ENCODE measurements around the gene HOXA6. TPM values are rescaled to one million over a fixed set of nuclear protein-coding genes. Genes with fewer than 3 reads are reported as not detected.

The HOXA6 gene
- total RNA-seq, 1 experiment from 2014 or later: 12.7 TPM

DNA sequence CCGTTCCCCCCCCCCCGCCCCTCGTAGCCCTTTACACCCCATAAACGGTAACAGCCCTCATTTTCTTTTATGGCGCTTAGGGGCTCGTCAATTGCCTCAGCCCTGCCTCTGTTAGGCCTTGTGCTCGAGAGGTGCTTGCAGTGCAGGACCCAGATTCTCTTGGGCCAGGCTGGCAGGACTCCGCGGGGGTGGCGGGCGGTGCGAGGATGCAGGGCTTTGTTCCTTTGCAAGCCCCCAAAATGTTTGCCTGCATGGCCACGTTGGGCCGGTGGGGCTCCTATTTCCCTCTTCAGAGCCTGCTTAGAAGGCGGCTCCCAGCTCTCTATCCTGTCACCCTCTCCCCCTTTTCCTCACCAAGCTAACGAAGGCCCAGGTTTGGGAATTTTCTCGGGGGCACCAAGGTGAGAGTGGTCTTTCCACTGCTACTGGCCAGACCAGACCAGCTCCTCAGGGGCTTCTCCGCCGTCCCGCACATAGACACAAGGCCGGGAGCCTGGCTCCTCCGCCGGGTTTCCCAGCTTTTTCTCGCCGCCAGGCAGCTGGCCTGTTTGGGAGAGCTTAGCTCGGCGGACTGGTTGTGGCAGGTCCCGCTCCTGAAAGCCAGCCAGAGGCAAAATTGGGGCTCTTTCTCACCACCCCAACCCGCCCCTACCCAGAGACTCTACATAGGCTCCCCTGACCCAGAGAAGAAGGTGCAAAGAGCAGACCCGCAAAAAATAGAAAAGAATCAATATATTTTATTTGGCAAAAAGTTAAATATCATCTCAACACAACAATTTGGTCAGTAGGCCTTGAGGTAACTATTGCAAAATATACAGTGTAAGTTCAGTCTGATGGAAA lies 14.4 kb upstream of the HOXA6 start:
- Histone ChIP-seq H3K9ac (ENCODE audit: low read length) (peak overlapping the region; percentile 89), H3K9me3 (ENCODE audit: control insufficient read depth in 1 of 2, insufficient read depth in 1 of 2, low read depth in 1 of 2, low read length in 2 of 2) (no peaks in the 10 kb centered on the region), H3K4me3 (replicated peaks in 1 of 2; ENCODE audit: low read depth in 1 of 2, low read length in 2 of 2) (peak overlapping the region; percentile 77 to 84), H3K36me3 (ENCODE audit: control insufficient read depth in 1 of 2, insufficient read depth in 2 of 2, low read length in 2 of 2) (peaks cover 0 to 4% of the 10 kb centered on the region in 2 experiments; a peak in 1 of 4 replicates), H3K9me2 (ENCODE audit: insufficient read depth) (no peaks in the 10 kb centered on the region), H3K27me3 (ENCODE audit: insufficient read depth, low read length) (no peaks in the 10 kb centered on the region), H3K79me2 (ENCODE audit: insufficient read depth, low read length) (peaks cover 52% of the 10 kb centered on the region), H2AFZ (ENCODE audit: low read depth, low read length, poor library complexity, severe bottlenecking) (no peak overlapping the region), H4K20me1 (ENCODE audit: insufficient read depth) (no peaks in the 10 kb centered on the region), H3K4me2 (ENCODE audit: low read length) (peak overlapping the region; percentile 97), H3K27ac (ENCODE audit: low read depth, low read length) (peak overlapping the region; percentile 91), H3K4me1 (ENCODE audit: control insufficient read depth in 1 of 2, insufficient read depth in 2 of 2, low read length in 2 of 2) (peaks cover 14 to 59% of the 10 kb centered on the region in 2 experiments)
- ChIA-PET RAD21 (ENCODE audit: low non-redundant PET in 1 of 2, low total read pairs in 2 of 2, uncharacterized antibody in 2 of 2, unreplicated experiment in 2 of 2) (interaction anchor here (0.7 to 2.1 kb wide), 6 partner anchors 8 to 793 kb away, joined by 3 to 12 read pairs (median 3); partner anchors contain the start of gene HOXA6 (in 1 of the 2)), POLR2A (interaction anchor here (0.6 to 1.4 kb wide), 6 partner anchors 9 to 996 kb away, joined by 3 to 5 read pairs (median 4); partner anchors contain the start of gene HOXA3), CTCF (interaction anchor here (0.6 to 3.4 kb wide), 13 partner anchors 9 to 1301 kb away, joined by 3 to 62 read pairs (median 6); partner anchors contain the start of gene HOXA3)
- BruUV-seq (replicated peaks): no TSS peak
- ATAC-seq (peak; percentile 3), DNase-seq (ENCODE audit: low read depth, low spot score) (no peak)
- no peak for TF ChIP-seq YY1 (IDR thresholded peaks at IDR 0.05; ENCODE audit: extremely low read depth, insufficient replicate concordance, low read depth, low read length)
- TF ChIP-seq EGR1 (IDR thresholded peaks at IDR 0.05; ENCODE audit: low read depth): no peak
- TF ChIP-seq, protein P1, sequence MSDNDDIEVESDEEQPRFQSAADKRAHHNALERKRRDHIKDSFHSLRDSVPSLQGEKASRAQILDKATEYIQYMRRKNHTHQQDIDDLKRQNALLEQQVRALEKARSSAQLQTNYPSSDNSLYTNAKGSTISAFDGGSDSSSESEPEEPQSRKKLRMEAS (IDR thresholded peaks at IDR 0.05): no peak
- TF ChIP-seq TCF7L2 (IDR thresholded peaks at IDR 0.05; ENCODE audit: borderline replicate concordance, extremely low read depth, insufficient read depth, insufficient read length): no peak
- no peak for TF ChIP-seq EZH2 (IDR thresholded peaks at IDR 0.05)
- no peak for TF ChIP-seq SP1 (IDR thresholded peaks at IDR 0.05; ENCODE audit: low read depth)
- TF ChIP-seq, protein P2, sequence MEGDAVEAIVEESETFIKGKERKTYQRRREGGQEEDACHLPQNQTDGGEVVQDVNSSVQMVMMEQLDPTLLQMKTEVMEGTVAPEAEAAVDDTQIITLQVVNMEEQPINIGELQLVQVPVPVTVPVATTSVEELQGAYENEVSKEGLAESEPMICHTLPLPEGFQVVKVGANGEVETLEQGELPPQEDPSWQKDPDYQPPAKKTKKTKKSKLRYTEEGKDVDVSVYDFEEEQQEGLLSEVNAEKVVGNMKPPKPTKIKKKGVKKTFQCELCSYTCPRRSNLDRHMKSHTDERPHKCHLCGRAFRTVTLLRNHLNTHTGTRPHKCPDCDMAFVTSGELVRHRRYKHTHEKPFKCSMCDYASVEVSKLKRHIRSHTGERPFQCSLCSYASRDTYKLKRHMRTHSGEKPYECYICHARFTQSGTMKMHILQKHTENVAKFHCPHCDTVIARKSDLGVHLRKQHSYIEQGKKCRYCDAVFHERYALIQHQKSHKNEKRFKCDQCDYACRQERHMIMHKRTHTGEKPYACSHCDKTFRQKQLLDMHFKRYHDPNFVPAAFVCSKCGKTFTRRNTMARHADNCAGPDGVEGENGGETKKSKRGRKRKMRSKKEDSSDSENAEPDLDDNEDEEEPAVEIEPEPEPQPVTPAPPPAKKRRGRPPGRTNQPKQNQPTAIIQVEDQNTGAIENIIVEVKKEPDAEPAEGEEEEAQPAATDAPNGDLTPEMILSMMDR (IDR thresholded peaks at IDR 0.05 in 2 of 3, conservative IDR thresholded peaks at IDR 0.05 in 1 of 3; ENCODE audit: borderline replicate concordance in 1 of 3, insufficient read depth in 1 of 3, low read depth in 2 of 3, low read length in 2 of 3): no peak
- peak; percentile 22 for TF ChIP-seq POLR2AphosphoS5 (IDR thresholded peaks at IDR 0.05; ENCODE audit: low read depth, low read length)
- intact Hi-C loops (cut with micrococcal nuclease): loop anchor here (1.0 to 10.0 kb wide), 9 partner anchors 476 to 1595 kb away; partner anchors contain the start of genes CBX3 and HNRNPA2B1

Data from HCT116 (cell line).